GM18508 (cell line): ENCODE data around the gene MARCHF3.

ENCODE experiments used
- ATAC-seq: cut with Tn5 transposase; IDR thresholded peaks from one replicate; pipeline ENCODE4 v1.9.1; 2021; ENCODE audit warnings: moderate number of reproducible peaks; ENCODE audit not compliant: insufficient read depth, unreplicated experiment

MARCHF3 gene

GRCh38 chr5:126884269-126884819, 146.0 kb downstream of the MARCHF3 start:
- ATAC-seq, result no peak

- no peak for ATAC-seq
These were observed 146.7 kb downstream of the MARCHF3 start for GRCh38 chr5:126883564-126884245.

- no peak for ATAC-seq
These were observed 148.3 kb downstream of the MARCHF3 start for GRCh38 chr5:126881821-126882600.

GRCh38 chr5:126878634-126879033, 151.7 kb downstream of the MARCHF3 start:
- no peak for ATAC-seq

GRCh38 chr5:126878085-126878484, 152.3 kb downstream of the MARCHF3 start:
- ATAC-seq, result no peak

- no peak for ATAC-seq
These were observed 152.8 kb downstream of the MARCHF3 start for GRCh38 chr5:126877602-126878001.

- ATAC-seq, result no peak
These were observed 155.0 kb downstream of the MARCHF3 start for GRCh38 chr5:126875303-126875785.

GRCh38 chr5:126872561-126873354, 157.6 kb downstream of the MARCHF3 start:
- ATAC-seq, result no peak

- ATAC-seq, result no peak
These were observed 158.9 kb downstream of the MARCHF3 start for GRCh38 chr5:126871441-126871840.

GRCh38 chr5:126869005-126869451, 161.3 kb downstream of the MARCHF3 start:
- no peak for ATAC-seq

- no peak for ATAC-seq
These were observed 161.9 kb downstream of the MARCHF3 start for GRCh38 chr5:126868338-126869004.

GRCh38 chr5:126866851-126867636, 163.3 kb downstream of the MARCHF3 start:
- ATAC-seq, result no peak

GRCh38 chr5:126865299-126865698, 165.1 kb downstream of the MARCHF3 start:
- no peak for ATAC-seq

- ATAC-seq, result no peak
These were observed 166.2 kb downstream of the MARCHF3 start for GRCh38 chr5:126864042-126864688.

GRCh38 chr5:126863402-126863801, 167.0 kb downstream of the MARCHF3 start:
- ATAC-seq, result no peak

GRCh38 chr5:126858441-126858840, 171.9 kb downstream of the MARCHF3 start:
- ATAC-seq, result no peak

GRCh38 chr5:126857472-126858410, 172.6 kb downstream of the MARCHF3 start:
- no peak for ATAC-seq

GRCh38 chr5:126855266-126855665, 175.1 kb downstream of the MARCHF3 start:
- no peak for ATAC-seq
